Keratinocyte (primary cell): ENCODE measurements around the gene CCDC69.

Source experiments
- EZH2 ChIP-seq: IDR thresholded peaks from one replicate; pipeline ENCODE4 v1.6.1; 2012; ENCODE audit warnings: inconsistent platforms, mild to moderate bottlenecking, low read length, moderate library complexity
- TF ChIP-seq, protein P1 (sequence below), 3 experiments: IDR thresholded peaks in 1 of 3; conservative IDR thresholded peaks in 1 of 3; optimal IDR thresholded peaks in 1 of 3; 2 replicates in 2 of 3; 3 replicates in 1 of 3; pipeline versions ENCODE3 to v1.5.1; 2011; ENCODE audit warnings: low read length in 3 of 3, mild to moderate bottlenecking in 3 of 3, moderate library complexity in 2 of 3, control low read depth in 1 of 3, inconsistent platforms in 1 of 3; ENCODE audit not compliant: insufficient read depth in 2 of 3; ENCODE audit errors: extremely low read depth in 1 of 3

DNA sequence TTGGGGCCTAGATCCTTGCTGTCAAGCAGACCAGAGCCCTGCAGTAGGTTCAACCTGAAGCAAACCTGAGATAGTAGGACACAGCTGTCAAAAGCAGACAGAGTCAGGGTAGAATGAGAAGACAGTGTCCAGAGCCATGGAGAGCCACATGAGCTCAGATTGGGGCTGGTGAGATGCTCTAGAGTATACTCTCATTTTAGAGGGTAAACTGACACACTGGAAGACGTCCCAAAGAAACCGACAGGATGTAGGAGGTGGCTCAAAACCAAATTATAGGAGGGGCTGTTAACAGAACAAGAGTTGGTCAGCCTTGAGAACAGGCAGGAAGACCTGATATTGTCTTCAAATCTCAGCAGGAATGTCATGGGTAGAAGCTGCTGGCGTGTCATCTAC is 11.5 kb downstream of the CCDC69 start:
- TF ChIP-seq, protein P1, sequence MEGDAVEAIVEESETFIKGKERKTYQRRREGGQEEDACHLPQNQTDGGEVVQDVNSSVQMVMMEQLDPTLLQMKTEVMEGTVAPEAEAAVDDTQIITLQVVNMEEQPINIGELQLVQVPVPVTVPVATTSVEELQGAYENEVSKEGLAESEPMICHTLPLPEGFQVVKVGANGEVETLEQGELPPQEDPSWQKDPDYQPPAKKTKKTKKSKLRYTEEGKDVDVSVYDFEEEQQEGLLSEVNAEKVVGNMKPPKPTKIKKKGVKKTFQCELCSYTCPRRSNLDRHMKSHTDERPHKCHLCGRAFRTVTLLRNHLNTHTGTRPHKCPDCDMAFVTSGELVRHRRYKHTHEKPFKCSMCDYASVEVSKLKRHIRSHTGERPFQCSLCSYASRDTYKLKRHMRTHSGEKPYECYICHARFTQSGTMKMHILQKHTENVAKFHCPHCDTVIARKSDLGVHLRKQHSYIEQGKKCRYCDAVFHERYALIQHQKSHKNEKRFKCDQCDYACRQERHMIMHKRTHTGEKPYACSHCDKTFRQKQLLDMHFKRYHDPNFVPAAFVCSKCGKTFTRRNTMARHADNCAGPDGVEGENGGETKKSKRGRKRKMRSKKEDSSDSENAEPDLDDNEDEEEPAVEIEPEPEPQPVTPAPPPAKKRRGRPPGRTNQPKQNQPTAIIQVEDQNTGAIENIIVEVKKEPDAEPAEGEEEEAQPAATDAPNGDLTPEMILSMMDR (optimal IDR thresholded peaks at IDR 0.05 in 1 of 3, IDR thresholded peaks at IDR 0.05 in 1 of 3, conservative IDR thresholded peaks at IDR 0.05 in 1 of 3; ENCODE audit: extremely low read depth in 1 of 3, insufficient read depth in 2 of 3, low read length in 3 of 3): no peak
- TF ChIP-seq EZH2: no peak
